ENCODE results near the gene ASB15. TPM values are rescaled to one million over a fixed set of nuclear protein-coding genes. Genes with fewer than 3 reads are reported as not detected.
"Not testable (repeated sequence)": the region's sequence is repeated elsewhere in the genome, so short reads cannot be mapped to it uniquely, and the experiment has no call there.

The ASB15 gene
- total RNA-seq (ENCODE audit: low replicate concordance) = not detected in 2 replicates

GRCh38 chr7:123601530-123601929 is at the start of gene ASB15:
ASB15 (plus strand) TSS chr7:123601821; CDS start chr7:123614503, 12,682 bp downstream.
- TF ChIP-seq, protein P1, sequence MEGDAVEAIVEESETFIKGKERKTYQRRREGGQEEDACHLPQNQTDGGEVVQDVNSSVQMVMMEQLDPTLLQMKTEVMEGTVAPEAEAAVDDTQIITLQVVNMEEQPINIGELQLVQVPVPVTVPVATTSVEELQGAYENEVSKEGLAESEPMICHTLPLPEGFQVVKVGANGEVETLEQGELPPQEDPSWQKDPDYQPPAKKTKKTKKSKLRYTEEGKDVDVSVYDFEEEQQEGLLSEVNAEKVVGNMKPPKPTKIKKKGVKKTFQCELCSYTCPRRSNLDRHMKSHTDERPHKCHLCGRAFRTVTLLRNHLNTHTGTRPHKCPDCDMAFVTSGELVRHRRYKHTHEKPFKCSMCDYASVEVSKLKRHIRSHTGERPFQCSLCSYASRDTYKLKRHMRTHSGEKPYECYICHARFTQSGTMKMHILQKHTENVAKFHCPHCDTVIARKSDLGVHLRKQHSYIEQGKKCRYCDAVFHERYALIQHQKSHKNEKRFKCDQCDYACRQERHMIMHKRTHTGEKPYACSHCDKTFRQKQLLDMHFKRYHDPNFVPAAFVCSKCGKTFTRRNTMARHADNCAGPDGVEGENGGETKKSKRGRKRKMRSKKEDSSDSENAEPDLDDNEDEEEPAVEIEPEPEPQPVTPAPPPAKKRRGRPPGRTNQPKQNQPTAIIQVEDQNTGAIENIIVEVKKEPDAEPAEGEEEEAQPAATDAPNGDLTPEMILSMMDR (IDR thresholded peaks at IDR 0.05; ENCODE audit: insufficient read depth, low read length) = no peak
- no peak for DNase-seq (ENCODE audit: low read depth)
- H3K4me3 ChIP-seq (ENCODE audit: low read depth, low read length) = no peak within 1 kb of the TSS

GRCh38 chr7:123552134-123552533 is 49.5 kb upstream of the ASB15 start:
- H3K4me3 ChIP-seq (ENCODE audit: low read depth, low read length); DNase-seq (ENCODE audit: low read depth): not testable (repeated sequence)

- TF ChIP-seq, protein P1 (IDR thresholded peaks at IDR 0.05; ENCODE audit: insufficient read depth, low read length) = no peak
- no peak overlapping the region for H3K4me3 ChIP-seq (ENCODE audit: low read depth, low read length)
- no peak for DNase-seq (ENCODE audit: low read depth)
Measured at GRCh38 chr7:123552641-123553040, 49.0 kb upstream of the ASB15 start.

DNA sequence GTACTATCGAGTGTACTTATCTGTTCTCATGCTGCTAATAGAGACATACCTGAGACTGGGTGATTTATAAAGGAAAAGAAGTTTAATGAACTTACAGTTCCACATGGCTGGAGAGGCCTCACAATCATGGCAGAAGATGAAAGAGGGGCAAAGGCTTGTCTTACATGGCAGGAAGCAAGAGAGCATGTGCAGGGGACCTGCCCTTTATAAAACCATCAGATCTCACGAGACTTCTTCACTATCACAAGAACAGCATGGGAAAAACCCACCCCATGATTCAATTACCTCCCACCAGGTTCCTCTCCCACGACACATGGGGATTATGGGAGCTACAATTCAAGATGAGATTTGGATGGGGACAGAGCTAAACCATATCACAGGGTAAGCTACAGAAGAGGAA is 48.5 kb upstream of the ASB15 start:
- TF ChIP-seq, protein P1 (IDR thresholded peaks at IDR 0.05; ENCODE audit: insufficient read depth, low read length) = no peak
- no peak overlapping the region for H3K4me3 ChIP-seq (ENCODE audit: low read depth, low read length)
- DNase-seq (ENCODE audit: low read depth) = no peak

DNA sequence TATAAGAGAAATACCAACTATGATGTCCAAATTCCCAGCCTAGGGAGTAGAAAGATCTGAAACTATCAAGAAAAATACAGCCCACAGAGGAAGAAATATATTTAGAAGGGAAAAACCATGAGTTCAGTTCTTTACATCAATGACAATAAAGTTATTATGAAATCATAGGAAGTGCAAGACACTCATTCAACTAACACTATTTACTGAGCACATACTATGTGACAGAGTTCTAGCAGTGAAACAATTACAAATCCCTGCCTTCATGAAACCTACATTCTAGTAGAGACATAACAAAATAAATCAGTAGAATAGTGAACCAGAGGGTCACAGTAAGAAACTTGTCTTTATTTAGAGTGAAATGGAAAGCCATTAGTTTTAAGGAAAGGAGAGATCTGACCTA is 46.1 kb upstream of the ASB15 start:
- no peak for DNase-seq (ENCODE audit: low read depth)
- TF ChIP-seq, protein P1 (IDR thresholded peaks at IDR 0.05; ENCODE audit: insufficient read depth, low read length) = no peak
- H3K4me3 ChIP-seq (ENCODE audit: low read depth, low read length) = no peak overlapping the region

- TF ChIP-seq, protein P1 (IDR thresholded peaks at IDR 0.05; ENCODE audit: insufficient read depth, low read length) = no peak
- DNase-seq (ENCODE audit: low read depth) = no peak
- peak overlapping the region; percentile 75 for H3K4me3 ChIP-seq (ENCODE audit: low read depth, low read length)
Measured at GRCh38 chr7:123557016-123557397, 44.6 kb upstream of the ASB15 start.

GRCh38 chr7:123557398-123558288 is 44.0 kb upstream of the ASB15 start, which contains the start of gene NDUFA5:
NDUFA5 (minus strand) TSS chr7:123557818; CDS start chr7:123557795, 23 bp downstream.
- TF ChIP-seq, protein P1 (IDR thresholded peaks at IDR 0.05; ENCODE audit: insufficient read depth, low read length) = no peak
- DNase-seq (ENCODE audit: low read depth) = peak; percentile 100
- peak within 1 kb of the TSS; percentile 75 for H3K4me3 ChIP-seq (ENCODE audit: low read depth, low read length)

Measured in fibroblast of the aortic adventitia (primary cell).